Endothelial cell of umbilical vein (primary cell): ENCODE data around the gene PARK7. TPM values are rescaled to one million over a fixed set of nuclear protein-coding genes. Genes with fewer than 3 reads are reported as not detected.

ENCODE experiments used
- BruUV-seq: library from RNA; stranded (reverse); fragments of 400-500 nt; replicated peaks from 2 replicates; lab custom pipeline; 2021; lab: Mats Ljungman, UMichigan
- CTCF ChIA-PET: fragments of 300-600, 350-600 bp; sonication (Branson Sonifier 250); formaldehyde crosslinking; loops from one replicate; lab custom pipeline; 2021; ENCODE audit warnings: antibody characterized with exemption, inconsistent platforms; lab: Charles Lee
- POLR2A ChIA-PET: fragments of 300-600, 350-600 bp; sonication (Branson Sonifier 250); formaldehyde crosslinking; loops from one replicate; lab custom pipeline; 2021; ENCODE audit warnings: antibody characterized with exemption, inconsistent platforms; lab: Charles Lee
- DNase-seq: peaks from one replicate; pipeline ENCODE4 v3.0.0-alpha.2; 2011; ENCODE audit warnings: low read depth, low spot score
- FAIRE-seq: peaks from 2 replicates; lab custom pipeline; 2011; peaks lifted over from hg19 to GRCh38; lab: Jason Lieb, UNC
- H2AFZ ChIP-seq: 2 replicates; pipeline ENCODE4 v1.6.0; 2012; ENCODE audit warnings: low read depth, low read length, control low read depth, inconsistent platforms
- H3K27ac ChIP-seq: 2 replicates; pipeline ENCODE4 v1.5.1; 2011; ENCODE audit warnings: low read depth, mild to moderate bottlenecking, control low read depth, low read length, moderate library complexity; ENCODE audit not compliant: insufficient read depth
- H3K27me3 ChIP-seq, 2 experiments: 2 replicates each; pipeline versions ENCODE4 v1.6.0 to v1.6.1; 2011; ENCODE audit warnings: low read length in 2 of 2, mixed read lengths in 1 of 2; ENCODE audit not compliant: control insufficient read depth in 2 of 2, insufficient read depth in 2 of 2
- H3K36me3 ChIP-seq, 2 experiments: 2 replicates in 1 of 2; 3 replicates in 1 of 2; pipeline ENCODE4 v1.5.1; 2011; ENCODE audit warnings: low read length in 2 of 2, mild to moderate bottlenecking in 1 of 2, moderate library complexity in 1 of 2; ENCODE audit not compliant: control insufficient read depth in 2 of 2, insufficient read depth in 2 of 2; ENCODE audit errors: extremely low read depth in 1 of 2
- H3K4me1 ChIP-seq: 3 replicates; pipeline ENCODE4 v1.5.1; 2011; ENCODE audit warnings: mild to moderate bottlenecking, low read length; ENCODE audit not compliant: control insufficient read depth, insufficient read depth; ENCODE audit errors: extremely low read depth
- H3K4me2 ChIP-seq: 2 replicates; pipeline ENCODE4 v1.6.1; 2011; ENCODE audit warnings: low read length, control low read depth, mixed read lengths; ENCODE audit not compliant: insufficient read depth
- H3K4me3 ChIP-seq, 3 experiments: fragments of 200-600 bp in 1 of 3; sonication (generic), shearing (Covaris generic) in 1 of 3; replicated peaks in 1 of 3; 2 replicates each; pipeline ENCODE4 v1.5.1; 2011 to 2016; ENCODE audit warnings: control low read depth in 3 of 3, low read length in 3 of 3, mild to moderate bottlenecking in 2 of 3, inconsistent platforms in 1 of 3, low read depth in 1 of 3, moderate library complexity in 1 of 3; ENCODE audit not compliant: insufficient read depth in 1 of 3
- H3K79me2 ChIP-seq: 2 replicates; pipeline ENCODE4 v1.6.0; 2012; ENCODE audit warnings: low read length, inconsistent platforms; ENCODE audit not compliant: control insufficient read depth, insufficient read depth
- H3K9ac ChIP-seq: replicated peaks from 2 replicates; pipeline ENCODE3; 2011; ENCODE audit warnings: low read length, control low read depth; ENCODE audit not compliant: insufficient read depth; ENCODE audit errors: extremely low read depth
- H3K9me1 ChIP-seq: replicated peaks from 3 replicates; pipeline ENCODE4 v1.6.0; 2011; ENCODE audit warnings: mild to moderate bottlenecking, low read length; ENCODE audit not compliant: control insufficient read depth, insufficient read depth; ENCODE audit errors: extremely low read depth
- H3K9me3 ChIP-seq: replicated peaks from 2 replicates; pipeline ENCODE4 v1.5.1; 2012; ENCODE audit warnings: low read length, inconsistent platforms; ENCODE audit not compliant: control insufficient read depth, insufficient read depth
- H4K20me1 ChIP-seq: replicated peaks from 2 replicates; pipeline ENCODE3; 2011; ENCODE audit warnings: mild to moderate bottlenecking, low read length; ENCODE audit not compliant: control insufficient read depth, insufficient read depth; ENCODE audit errors: extremely low read depth
- EZH2 ChIP-seq: IDR thresholded peaks from 2 replicates; pipeline ENCODE4 v1.6.1; 2012; ENCODE audit warnings: borderline replicate concordance, low read depth, mild to moderate bottlenecking, moderate library complexity, low read length, inconsistent platforms; ENCODE audit not compliant: severe bottlenecking
- FOS ChIP-seq: IDR thresholded peaks from 2 replicates; pipeline ENCODE4 v1.6.1; 2011; ENCODE audit warnings: mild to moderate bottlenecking, low read length, moderate library complexity, borderline replicate concordance; ENCODE audit not compliant: insufficient read depth
- GATA2 ChIP-seq: IDR thresholded peaks from 2 replicates; pipeline ENCODE4 v1.7.0; 2011; ENCODE audit warnings: low read depth, mild to moderate bottlenecking, moderate library complexity, mixed read lengths, low read length; ENCODE audit not compliant: insufficient read length, insufficient read depth
- JUN ChIP-seq: IDR thresholded peaks from 2 replicates; pipeline ENCODE4 v1.6.1; 2011; ENCODE audit warnings: borderline replicate concordance, low read depth; ENCODE audit not compliant: insufficient read length, insufficient read depth
- MYC ChIP-seq: IDR thresholded peaks from one replicate; pipeline ENCODE4 v1.6.1; 2011; ENCODE audit warnings: mild to moderate bottlenecking, low read depth, low read length
- POLR2A ChIP-seq: IDR thresholded peaks from 2 replicates; pipeline ENCODE4 v1.6.1; 2012; ENCODE audit warnings: low read depth, mild to moderate bottlenecking, control low read depth, low read length
- POLR2AphosphoS5 ChIP-seq: IDR thresholded peaks from 2 replicates; pipeline ENCODE4 v1.6.1; 2012; ENCODE audit warnings: low read depth, mild to moderate bottlenecking, control low read depth, low read length, moderate library complexity; ENCODE audit not compliant: insufficient read depth
- dilution Hi-C: fragments of 300-500 bp; cut with MboI; formaldehyde crosslinking; loops from one replicate; pipeline ENCODE4 v1.15.0; 2019; ENCODE audit warnings: low sequenced_read_pairs; ENCODE audit not compliant: extremely low pct_ligation_motif_present
- intact Hi-C: fragments of 100-400 bp; cut with micrococcal nuclease; formaldehyde crosslinking; loops from one replicate; pipeline ENCODE4 v1.10.0; 2022
- polyA plus RNA-seq, 4 experiments: library from polyadenylated mRNA; depleted of rRNA in 3 of 4; stranded (reverse) in 3 of 4; unstranded in 1 of 4; fragments of >200 nt; gene quantifications; 2 replicates each; pipeline versions ENCODE4 v1.2.1 to v1.2.3, GENCODE V29; 2011 to 2012; ENCODE audit warnings: missing spikeins in 1 of 4
- total RNA-seq: library from RNA; stranded (reverse); gene quantifications from 2 replicates; pipeline ENCODE4 v1.2.3, GENCODE V29; 2021
- TF ChIP-seq, protein P1 (sequence below): IDR thresholded peaks from 2 replicates; pipeline ENCODE4 v1.6.1; 2011; ENCODE audit not compliant: insufficient read depth, insufficient read length
- TF ChIP-seq, protein P2 (sequence below), 2 donors: IDR thresholded peaks; 1 replicate in 1 of 2; 2 replicates in 1 of 2; pipeline ENCODE4 v1.5.1; 2011; ENCODE audit warnings: low read length in 2 of 2, mild to moderate bottlenecking in 2 of 2, moderate library complexity in 2 of 2, control low read depth in 1 of 2, inconsistent platforms in 1 of 2, low read depth in 1 of 2; ENCODE audit not compliant: insufficient read depth in 1 of 2; ENCODE audit errors: extremely low read depth in 1 of 2

PARK7 gene
- total and polyA plus RNA-seq, 2 donors (not counting 3 experiments of a cell fraction or from before 2014, with no cell fraction given), result 203 to 294 TPM

DNA sequence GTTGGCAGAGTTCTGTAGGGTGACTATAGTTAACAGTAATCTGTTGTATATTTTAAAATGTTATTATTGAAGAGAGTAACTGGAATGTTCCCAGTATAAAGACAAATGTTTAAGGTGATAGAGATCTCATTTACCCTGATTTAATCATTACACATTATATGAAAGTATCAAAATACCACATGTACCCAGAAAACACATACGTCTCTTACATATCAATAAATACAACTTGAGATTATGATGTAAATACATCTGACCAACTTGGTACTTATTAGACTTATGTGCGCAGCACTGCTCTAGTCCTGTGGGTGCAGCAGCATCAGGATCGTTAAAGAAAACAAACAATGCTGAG lies 670 bp upstream of the PARK7 start:
- FAIRE-seq (no peak), DNase-seq (no peak)
- POLR2A ChIA-PET, result no interaction called here
- Histone ChIP-seq H3K27ac (peak overlapping the region; percentile 77), H4K20me1 (no peaks in the 10 kb centered on the region), H3K36me3 (peaks cover 7 to 10% of the 10 kb centered on the region in 2 experiments), H3K4me3 (peak overlapping the region; percentile 47 to 90 (median 81)), H3K27me3 (no peaks in the 10 kb centered on the region), H3K9me3 (no peaks in the 10 kb centered on the region), H3K79me2 (peaks cover 28% of the 10 kb centered on the region), H3K9ac (peak overlapping the region; percentile 90), H3K9me1 (no peaks in the 10 kb centered on the region), H3K4me2 (peak overlapping the region; percentile 96), H2AFZ (peak overlapping the region; percentile 70), H3K4me1 (peaks cover 14% of the 10 kb centered on the region)
- TF ChIP-seq, protein P1, sequence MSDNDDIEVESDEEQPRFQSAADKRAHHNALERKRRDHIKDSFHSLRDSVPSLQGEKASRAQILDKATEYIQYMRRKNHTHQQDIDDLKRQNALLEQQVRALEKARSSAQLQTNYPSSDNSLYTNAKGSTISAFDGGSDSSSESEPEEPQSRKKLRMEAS, result no peak
- TF ChIP-seq GATA2 (no peak), FOS (no peak), EZH2 (no peak), POLR2A (no peak), JUN (no peak), POLR2AphosphoS5 (no peak), MYC (no peak)
- TF ChIP-seq, protein P2, sequence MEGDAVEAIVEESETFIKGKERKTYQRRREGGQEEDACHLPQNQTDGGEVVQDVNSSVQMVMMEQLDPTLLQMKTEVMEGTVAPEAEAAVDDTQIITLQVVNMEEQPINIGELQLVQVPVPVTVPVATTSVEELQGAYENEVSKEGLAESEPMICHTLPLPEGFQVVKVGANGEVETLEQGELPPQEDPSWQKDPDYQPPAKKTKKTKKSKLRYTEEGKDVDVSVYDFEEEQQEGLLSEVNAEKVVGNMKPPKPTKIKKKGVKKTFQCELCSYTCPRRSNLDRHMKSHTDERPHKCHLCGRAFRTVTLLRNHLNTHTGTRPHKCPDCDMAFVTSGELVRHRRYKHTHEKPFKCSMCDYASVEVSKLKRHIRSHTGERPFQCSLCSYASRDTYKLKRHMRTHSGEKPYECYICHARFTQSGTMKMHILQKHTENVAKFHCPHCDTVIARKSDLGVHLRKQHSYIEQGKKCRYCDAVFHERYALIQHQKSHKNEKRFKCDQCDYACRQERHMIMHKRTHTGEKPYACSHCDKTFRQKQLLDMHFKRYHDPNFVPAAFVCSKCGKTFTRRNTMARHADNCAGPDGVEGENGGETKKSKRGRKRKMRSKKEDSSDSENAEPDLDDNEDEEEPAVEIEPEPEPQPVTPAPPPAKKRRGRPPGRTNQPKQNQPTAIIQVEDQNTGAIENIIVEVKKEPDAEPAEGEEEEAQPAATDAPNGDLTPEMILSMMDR (IDR thresholded peaks at IDR 0.05; ENCODE audit: extremely low read depth in 1 of 2, insufficient read depth in 1 of 2, low read depth in 1 of 2, low read length in 2 of 2), result no peak
- TSS peak; percentile 98 for BruUV-seq
- intact Hi-C loops (loop anchor here (1.0 to 5.0 kb wide), 2 partner anchors 179 to 294 kb away; partner anchors contain the start of gene PER3), dilution Hi-C loops (no loop called here)
- CTCF ChIA-PET, result interaction anchor here (1.0 to 1.6 kb wide), 2 partner anchors 353 to 388 kb away, joined by 3 read pairs; no protein-coding TSS in a partner anchor
